GM19397 (cell line): ENCODE measurements around the gene MAN2B1.
"Not testable (repeated sequence)": the region's sequence is repeated elsewhere in the genome, so short reads cannot be mapped to it uniquely, and the experiment has no call there.

ENCODE experiments used
- ATAC-seq: cut with Tn5 transposase; IDR thresholded peaks from one replicate; pipeline ENCODE4 v1.9.1; 2021; ENCODE audit warnings: mild to moderate bottlenecking, moderate library complexity; ENCODE audit not compliant: unreplicated experiment

Gene MAN2B1

GRCh38 chr19:12664406-12665280, 1.9 kb downstream of the MAN2B1 start:
- no peak for ATAC-seq

GRCh38 chr19:12660980-12661379, 5.6 kb downstream of the MAN2B1 start:
- ATAC-seq = no peak

DNA sequence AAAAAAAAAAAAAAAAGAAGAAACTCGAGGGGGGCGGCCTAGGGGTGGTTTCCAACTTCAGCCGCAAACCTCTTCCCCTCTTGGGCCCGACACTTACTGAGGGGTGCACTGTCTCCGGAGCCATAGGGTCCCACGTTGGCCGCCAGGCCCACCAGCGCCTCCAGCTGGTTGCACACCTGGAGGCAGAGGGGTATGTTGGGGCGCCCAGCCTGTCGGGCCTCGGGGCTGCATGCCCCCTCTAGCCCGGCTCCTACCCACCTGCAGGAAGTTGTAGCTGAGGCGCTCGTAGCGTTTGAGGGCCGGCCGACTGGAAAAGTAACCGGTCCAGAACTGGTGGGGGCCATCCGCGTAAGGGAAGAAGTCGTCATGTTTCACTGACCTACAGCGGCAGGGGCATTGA, 8.6 kb downstream of the MAN2B1 start:
- no peak for ATAC-seq

DNA sequence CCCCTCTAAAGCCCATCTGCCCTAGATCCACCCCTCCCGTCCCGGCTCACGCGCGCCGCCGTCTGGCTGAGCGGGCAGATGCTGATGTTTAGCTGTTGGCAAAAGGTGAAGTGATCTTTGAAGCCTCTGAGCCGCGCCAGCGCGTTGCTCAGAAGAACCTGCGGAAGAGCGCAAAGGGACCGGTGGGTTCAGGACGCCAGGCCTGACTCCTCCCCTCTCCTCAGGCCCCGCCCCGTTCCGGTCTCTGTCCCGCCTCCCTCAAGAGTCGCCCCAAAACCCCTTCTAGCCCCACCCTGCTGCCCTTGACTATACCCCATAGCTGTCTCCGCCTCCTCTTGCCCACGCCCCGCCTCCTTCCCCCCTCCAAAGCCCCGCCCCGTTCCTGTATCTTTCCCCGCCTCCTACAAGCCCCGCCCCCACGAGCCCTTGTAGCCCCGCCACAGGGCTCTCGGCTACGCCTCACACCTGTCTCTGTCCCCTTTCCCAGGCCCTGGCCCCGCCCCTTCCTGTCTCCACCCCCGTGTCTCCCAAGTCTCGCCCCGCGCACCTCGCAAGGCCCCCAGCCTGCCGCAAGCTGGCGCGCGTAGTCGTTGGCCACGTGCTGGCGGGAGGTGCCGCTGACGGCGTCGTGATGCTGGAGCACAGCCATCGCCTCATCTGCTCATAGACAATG, 9.5 kb downstream of the MAN2B1 start:
- no peak for ATAC-seq

GRCh38 chr19:12655546-12655945, 11.0 kb downstream of the MAN2B1 start:
- no peak for ATAC-seq

GRCh38 chr19:12652219-12652618, 14.3 kb downstream of the MAN2B1 start:
- no peak for ATAC-seq

GRCh38 chr19:12649941-12650340, 16.6 kb downstream of the MAN2B1 start:
- ATAC-seq = no peak

DNA sequence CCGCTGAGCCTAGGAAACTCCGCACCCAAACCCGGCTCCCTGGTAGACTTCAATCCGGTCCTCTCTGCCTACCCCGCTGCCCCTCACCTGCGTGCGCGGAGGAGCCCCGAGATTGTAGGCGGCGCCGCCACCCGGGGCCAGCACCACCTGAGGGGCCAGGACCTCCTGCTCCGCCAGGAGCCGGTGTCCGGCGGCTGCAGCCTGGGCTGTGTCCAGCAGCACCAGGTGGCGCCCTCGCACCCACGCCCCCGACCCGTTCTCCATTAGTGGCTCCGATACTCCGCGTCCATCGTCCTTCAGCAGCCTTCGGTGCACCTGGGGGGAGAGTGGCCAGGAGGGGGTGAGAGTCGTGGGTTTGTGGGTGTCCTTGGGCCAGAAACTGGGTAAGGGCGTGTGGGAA, 18.5 kb downstream of the MAN2B1 start:
- ATAC-seq = no peak

DNA sequence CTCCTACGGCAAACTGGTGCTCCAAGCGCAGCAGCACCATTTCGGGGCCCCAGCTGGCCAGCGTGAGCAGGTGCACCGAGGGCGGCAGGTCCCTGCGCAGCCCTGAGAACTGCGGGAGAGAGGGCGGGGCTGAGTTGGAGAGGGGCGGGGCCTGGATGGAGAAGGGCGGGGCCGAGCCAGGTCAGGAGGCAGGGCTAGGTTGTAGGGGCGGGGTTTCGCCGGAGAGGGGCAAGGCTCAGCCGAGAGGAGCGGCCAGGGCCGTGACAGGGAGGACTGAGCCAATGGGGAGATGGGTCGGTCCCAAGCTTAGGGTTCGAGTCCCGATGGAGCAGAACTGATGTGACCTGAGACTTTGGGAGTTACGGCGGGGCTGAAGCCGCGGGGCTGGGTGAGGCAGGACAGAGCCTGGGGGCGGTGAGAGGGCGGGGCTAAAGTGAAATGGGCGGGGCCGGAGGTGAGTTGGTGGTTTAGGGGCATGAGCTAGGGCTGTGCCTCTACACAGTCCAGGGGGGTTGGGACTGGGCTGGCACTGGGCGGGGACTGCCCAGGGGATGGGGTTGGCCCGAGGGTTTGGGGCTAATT, 19.0 kb downstream of the MAN2B1 start:
- ATAC-seq = no peak

DNA sequence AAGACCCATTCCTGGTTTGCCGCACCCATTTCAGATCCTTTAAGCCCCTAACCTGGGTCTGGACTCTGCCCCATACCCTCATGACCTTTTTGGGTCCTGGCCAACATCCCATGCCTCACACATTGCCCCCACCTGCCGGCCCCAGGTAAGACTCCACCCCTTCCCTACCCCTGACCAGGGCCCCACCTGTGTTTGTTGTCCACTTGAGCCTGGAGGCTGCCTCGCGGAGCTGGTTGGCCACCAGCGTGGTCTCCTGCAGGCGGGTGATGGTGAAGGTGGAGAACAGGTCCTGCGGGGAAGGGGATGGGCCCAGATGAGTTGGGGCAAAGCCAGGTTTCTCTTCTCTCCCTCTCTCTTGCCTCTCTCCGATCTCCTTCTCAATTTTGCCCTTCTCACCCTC, 19.5 kb downstream of the MAN2B1 start:
- no peak for ATAC-seq

DNA sequence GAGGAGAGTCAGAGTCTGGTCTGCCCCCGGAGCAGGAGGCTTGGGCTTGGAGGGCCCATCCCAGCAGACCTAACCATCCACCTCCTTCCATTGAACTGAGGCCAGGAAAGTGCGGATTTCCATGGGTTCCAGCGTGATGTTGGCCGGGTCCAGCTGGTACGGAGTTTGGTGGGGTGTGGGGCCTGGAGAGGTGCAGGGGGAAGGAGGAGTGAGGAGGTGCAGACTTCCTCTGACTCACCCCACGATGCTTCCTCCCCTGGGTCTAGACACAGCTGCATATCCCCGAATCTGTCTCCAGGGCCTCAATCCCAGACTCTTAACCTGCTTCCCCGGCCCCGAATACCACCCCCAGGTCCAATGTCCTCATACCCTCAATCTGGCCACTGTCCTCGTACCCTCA, 20.0 kb downstream of the MAN2B1 start:
- ATAC-seq = no peak

DNA sequence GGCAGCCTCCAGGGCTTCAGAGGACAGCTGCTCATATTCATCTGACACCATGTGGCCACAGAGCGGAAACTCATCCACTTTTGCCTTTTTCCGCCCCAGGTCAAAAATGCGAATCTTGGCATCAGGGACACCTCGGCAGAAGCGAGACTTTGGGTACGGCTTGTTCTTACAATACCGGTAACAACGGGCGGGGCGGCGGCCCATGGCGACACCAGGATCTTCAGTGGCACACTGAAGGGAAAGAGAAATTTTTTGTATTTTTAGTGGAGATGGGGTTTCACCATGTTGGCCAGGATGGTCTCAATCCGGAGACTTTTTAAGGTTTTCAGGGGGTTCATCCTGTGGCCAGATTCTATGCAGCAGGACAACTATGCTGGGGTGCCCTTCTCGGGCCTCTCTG, 22.8 kb downstream of the MAN2B1 start:
- ATAC-seq = not testable (repeated sequence)

- ATAC-seq = no peak
Measured at GRCh38 chr19:12642506-12642905, 24.0 kb downstream of the MAN2B1 start.

DNA sequence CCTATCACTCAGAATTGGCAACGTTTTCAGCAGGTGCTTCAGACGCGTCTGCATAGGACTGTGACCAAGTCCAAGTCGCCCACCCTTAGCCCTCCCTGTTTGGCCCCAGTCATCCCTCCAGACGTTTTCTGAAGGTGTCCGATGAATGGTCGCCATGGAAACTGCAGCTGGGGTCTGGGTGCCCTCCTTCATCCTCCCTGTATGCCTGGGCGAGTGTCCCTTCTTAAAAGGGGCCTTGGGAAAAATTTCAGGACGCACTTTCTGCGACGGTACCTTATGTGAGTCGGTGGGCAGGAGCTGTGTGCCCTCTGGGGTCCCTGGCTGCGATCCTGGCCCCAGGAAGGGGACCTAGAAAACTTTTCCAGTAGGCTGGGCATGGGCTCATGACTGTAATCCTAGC, 25.1 kb downstream of the MAN2B1 start:
- ATAC-seq = no peak

DNA sequence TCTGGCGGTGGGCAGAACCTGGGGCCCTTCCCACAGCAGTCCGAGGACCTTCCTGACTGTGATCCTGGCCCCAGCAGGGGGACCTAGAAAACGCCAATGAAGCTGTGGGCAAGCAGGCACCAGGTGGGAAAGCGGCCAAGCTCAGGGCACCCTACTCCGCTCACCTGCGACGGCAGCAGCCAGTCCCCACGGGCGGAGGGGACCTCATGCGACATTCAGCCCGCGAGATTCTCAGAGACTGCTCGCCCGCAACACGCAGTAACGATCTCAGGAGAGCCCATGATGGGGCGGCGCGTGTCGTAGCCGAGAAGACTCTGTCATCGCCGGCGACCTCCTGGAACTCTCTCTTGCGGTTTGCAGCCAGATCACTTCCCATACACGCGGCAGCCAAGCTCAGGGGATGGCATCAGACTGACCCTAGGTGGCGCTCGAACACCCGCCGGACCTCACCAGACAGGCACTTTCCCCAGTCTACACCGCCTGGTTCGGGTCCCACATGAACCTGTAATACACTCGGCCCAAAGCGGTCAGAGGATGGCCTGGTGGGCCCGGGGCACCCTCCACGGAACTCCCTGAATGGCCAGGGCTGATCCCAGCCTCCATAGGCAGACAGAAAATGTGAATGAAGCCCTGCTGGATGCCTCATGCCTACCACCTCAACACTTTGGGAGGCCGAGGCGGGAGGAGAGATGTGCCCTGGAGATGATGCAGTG, 26.5 kb downstream of the MAN2B1 start:
- peak; percentile 61 for ATAC-seq

GRCh38 chr19:12638611-12639182, 27.8 kb downstream of the MAN2B1 start:
- no peak for ATAC-seq

DNA sequence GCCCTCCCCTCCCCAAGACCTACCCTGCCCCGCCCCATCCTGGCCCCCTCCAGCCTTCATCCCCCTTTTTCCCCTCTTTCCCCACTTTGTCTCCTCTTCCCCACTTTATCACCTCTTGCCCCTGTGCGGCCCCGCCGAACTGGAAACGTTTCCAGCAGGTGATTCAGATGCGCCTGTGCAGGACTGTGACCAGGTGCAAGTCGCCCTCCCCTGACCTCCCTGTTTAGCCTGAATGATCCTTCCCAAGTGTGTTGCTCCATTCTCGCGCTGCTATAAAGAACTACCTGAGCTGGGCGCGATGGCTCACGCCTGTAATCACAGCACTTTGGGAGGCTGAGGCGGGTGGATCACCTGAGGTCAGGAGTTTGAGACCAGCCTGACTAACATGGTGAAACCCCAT, 29.9 kb downstream of the MAN2B1 start:
- no peak for ATAC-seq

DNA sequence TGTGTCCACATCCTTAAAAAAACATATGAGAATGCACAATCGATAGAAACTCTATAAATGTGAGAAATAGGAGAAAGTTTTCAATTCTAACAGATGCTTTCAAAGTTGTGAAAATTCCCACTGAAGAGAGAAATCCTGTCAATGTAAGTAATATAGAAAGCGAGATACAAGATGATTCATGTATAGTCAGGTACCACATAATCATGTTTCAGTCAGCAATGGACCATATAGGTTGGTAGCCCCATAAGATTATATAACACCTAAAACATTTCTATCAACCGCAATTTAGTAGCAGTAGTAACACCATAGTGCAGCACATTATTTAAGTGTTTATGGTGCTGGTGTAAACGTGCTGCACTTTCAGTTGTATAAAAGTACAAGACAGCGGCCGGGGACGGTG, 37.3 kb downstream of the MAN2B1 start:
- ATAC-seq = no peak

DNA sequence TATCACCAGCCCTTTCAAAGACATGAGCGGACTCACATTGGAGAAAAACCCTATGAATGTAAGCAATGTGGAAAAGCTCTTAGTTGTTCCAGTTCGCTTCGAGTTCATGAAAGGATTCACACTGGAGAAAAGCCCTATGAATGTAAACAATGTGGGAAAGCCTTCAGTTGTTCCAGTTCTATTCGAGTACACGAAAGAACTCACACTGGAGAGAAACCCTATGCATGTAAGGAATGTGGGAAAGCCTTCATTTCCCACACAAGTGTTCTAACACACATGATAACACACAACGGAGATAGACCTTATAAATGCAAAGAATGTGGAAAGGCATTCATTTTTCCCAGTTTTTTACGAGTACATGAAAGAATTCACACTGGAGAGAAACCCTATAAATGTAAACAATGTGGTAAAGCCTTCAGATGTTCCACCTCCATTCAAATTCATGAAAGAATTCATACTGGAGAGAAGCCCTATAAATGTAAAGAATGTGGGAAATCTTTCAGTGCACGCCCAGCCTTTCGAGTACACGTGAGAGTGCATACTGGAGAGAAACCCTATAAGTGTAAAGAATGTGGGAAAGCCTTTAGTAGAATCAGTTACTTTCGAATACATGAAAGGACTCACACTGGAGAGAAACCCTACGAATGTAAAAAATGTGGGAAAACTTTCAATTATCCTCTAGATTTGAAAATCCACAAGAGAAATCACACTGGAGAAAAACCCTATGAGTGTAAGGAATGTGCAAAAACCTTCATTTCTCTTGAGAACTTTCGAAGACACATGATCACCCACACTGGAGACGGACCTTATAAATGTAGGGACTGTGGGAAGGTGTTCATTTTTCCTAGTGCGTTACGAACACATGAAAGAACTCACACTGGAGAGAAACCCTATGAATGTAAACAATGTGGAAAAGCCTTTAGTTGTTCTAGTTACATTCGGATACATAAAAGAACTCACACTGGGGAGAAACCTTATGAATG, 38.2 kb downstream of the MAN2B1 start:
- ATAC-seq = no peak

DNA sequence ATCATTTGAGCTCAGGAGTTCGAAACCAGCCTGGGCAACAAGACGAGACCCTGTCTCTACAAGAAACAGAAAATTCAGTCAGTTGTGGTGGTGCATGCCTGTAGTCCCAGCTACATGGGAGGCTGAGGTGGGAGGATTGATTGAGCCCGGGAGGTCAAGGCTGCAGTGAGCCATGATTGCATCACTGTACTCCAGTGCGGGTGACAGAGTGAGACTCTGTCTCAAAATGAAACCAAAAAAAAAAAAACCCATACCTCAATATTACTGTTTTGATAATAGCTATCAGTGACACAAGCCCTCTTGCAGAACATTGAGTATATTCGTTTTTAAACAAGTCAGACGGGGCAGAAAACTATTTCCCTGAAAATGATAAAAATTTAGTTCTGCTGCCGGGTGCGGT, 39.6 kb downstream of the MAN2B1 start:
- no peak for ATAC-seq
